Panc1 (cell line): Measurements from ENCODE around the gene INHBB.
"Not testable (repeated sequence)": the region's sequence is repeated elsewhere in the genome, so short reads cannot be mapped to it uniquely, and the experiment has no call there.

Experiments used
- CTCF ChIP-seq: fragments of 450-650 bp; IDR thresholded peaks from 2 replicates; pipeline ENCODE4 v1.5.1; 2017; ENCODE audit warnings: mild to moderate bottlenecking
- POLR2AphosphoS5 ChIP-seq: IDR thresholded peaks from 2 replicates; pipeline ENCODE4 v1.6.1; 2012; ENCODE audit warnings: mild to moderate bottlenecking, low read depth, low read length, moderate library complexity
- SIN3A ChIP-seq: IDR thresholded peaks from 2 replicates; pipeline ENCODE4 v1.6.1; 2012; ENCODE audit warnings: low read depth, mild to moderate bottlenecking, low read length, moderate library complexity, borderline replicate concordance; ENCODE audit not compliant: insufficient read depth

- not testable (repeated sequence) for TF ChIP-seq CTCF, POLR2AphosphoS5, SIN3A
Measured at GRCh38 chr2:120320887-120321556, 24.9 kb upstream of the INHBB start.
